Measurements from ENCODE around the gene CHST3.

DNA sequence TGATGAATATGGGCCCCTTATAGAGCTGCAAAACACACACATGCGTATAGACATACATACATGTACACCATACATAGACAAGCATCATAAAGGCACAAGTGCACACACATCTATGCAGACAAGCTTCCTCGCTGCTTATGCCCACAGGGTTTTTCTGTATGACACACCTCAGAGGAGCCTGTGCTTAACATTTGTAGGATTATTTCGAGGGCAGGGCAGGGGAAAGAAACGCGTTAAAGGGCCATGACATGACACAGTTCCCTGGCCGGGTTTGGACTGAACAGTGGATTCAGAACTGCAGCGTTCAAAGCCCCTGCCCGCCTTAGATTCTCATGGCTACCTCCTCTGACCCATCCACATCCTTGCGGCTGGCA lies 44.8 kb downstream of the CHST3 start:
- TF ChIP-seq, protein P1, sequence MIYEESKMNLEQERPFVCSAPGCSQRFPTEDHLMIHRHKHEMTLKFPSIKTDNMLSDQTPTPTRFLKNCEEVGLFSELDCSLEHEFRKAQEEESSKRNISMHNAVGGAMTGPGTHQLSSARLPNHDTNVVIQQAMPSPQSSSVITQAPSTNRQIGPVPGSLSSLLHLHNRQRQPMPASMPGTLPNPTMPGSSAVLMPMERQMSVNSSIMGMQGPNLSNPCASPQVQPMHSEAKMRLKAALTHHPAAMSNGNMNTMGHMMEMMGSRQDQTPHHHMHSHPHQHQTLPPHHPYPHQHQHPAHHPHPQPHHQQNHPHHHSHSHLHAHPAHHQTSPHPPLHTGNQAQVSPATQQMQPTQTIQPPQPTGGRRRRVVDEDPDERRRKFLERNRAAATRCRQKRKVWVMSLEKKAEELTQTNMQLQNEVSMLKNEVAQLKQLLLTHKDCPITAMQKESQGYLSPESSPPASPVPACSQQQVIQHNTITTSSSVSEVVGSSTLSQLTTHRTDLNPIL (CRISPR knock-in tag; IDR thresholded peaks at IDR 0.05; ENCODE audit: low read depth) = no peak
- TF ChIP-seq ESRRG (CRISPR knock-in tag; IDR thresholded peaks at IDR 0.05) (no peak), CSDC2 (CRISPR knock-in tag; IDR thresholded peaks at IDR 0.05) (no peak), ZFP30 (CRISPR knock-in tag; IDR thresholded peaks at IDR 0.05) (no peak), ZFP3 (CRISPR knock-in tag; IDR thresholded peaks at IDR 0.05) (no peak), SNAI2 (CRISPR knock-in tag; IDR thresholded peaks at IDR 0.05) (no peak), ZC3H10 (CRISPR knock-in tag; IDR thresholded peaks at IDR 0.05) (no peak), ZNF565 (CRISPR knock-in tag; conservative IDR thresholded peaks at IDR 0.05; ENCODE audit: low read depth) (no peak)
- TF ChIP-seq, protein P2, sequence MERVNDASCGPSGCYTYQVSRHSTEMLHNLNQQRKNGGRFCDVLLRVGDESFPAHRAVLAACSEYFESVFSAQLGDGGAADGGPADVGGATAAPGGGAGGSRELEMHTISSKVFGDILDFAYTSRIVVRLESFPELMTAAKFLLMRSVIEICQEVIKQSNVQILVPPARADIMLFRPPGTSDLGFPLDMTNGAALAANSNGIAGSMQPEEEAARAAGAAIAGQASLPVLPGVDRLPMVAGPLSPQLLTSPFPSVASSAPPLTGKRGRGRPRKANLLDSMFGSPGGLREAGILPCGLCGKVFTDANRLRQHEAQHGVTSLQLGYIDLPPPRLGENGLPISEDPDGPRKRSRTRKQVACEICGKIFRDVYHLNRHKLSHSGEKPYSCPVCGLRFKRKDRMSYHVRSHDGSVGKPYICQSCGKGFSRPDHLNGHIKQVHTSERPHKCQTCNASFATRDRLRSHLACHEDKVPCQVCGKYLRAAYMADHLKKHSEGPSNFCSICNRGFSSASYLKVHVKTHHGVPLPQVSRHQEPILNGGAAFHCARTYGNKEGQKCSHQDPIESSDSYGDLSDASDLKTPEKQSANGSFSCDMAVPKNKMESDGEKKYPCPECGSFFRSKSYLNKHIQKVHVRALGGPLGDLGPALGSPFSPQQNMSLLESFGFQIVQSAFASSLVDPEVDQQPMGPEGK (CRISPR knock-in tag; IDR thresholded peaks at IDR 0.05; ENCODE audit: borderline replicate concordance) = no peak
- TF ChIP-seq, protein P3, sequence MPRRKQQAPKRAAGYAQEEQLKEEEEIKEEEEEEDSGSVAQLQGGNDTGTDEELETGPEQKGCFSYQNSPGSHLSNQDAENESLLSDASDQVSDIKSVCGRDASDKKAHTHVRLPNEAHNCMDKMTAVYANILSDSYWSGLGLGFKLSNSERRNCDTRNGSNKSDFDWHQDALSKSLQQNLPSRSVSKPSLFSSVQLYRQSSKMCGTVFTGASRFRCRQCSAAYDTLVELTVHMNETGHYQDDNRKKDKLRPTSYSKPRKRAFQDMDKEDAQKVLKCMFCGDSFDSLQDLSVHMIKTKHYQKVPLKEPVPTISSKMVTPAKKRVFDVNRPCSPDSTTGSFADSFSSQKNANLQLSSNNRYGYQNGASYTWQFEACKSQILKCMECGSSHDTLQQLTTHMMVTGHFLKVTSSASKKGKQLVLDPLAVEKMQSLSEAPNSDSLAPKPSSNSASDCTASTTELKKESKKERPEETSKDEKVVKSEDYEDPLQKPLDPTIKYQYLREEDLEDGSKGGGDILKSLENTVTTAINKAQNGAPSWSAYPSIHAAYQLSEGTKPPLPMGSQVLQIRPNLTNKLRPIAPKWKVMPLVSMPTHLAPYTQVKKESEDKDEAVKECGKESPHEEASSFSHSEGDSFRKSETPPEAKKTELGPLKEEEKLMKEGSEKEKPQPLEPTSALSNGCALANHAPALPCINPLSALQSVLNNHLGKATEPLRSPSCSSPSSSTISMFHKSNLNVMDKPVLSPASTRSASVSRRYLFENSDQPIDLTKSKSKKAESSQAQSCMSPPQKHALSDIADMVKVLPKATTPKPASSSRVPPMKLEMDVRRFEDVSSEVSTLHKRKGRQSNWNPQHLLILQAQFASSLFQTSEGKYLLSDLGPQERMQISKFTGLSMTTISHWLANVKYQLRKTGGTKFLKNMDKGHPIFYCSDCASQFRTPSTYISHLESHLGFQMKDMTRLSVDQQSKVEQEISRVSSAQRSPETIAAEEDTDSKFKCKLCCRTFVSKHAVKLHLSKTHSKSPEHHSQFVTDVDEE (CRISPR knock-in tag; IDR thresholded peaks at IDR 0.05) = no peak

All from SK-N-SH treated with all-trans-retinoic acid at 6 μM for 48 hours (cell line).